ENCODE results near the gene CTSZ.

GRCh38 chr20:58986968-58987517, 20.0 kb downstream of the CTSZ start:
- TF ChIP-seq CTCF (conservative IDR thresholded peaks at IDR 0.05; ENCODE audit: low read length) (no peak), EZH2phosphoT487 (IDR thresholded peaks at IDR 0.05; ENCODE audit: borderline replicate concordance) (no peak)
